ENCODE data around the gene LMNA.

LMNA gene

GRCh38 chr1:156143765-156144489, 29.4 kb downstream of the LMNA start:
- no peak for DNase-seq

DNA sequence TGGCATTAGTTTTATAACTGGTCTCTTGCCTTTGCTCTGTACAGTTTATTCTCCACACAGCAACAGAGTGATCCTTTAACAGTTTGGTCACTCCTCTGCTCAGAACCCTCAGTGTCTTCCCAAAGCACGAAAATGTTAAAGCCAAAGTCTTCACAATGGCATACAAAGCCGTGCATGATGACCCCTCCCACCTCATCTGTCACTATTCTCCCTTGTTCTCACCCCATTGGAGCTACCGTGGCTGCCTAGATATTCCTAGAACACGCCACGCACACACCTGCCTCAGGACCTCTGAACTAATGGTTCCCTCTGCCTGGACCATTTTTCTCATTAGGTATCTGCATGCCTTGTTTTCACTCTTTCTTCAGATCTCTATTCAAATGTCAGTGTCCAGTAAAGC, 30.2 kb downstream of the LMNA start:
- no peak for DNase-seq

- no peak for DNase-seq
Observed at GRCh38 chr1:156145650-156146019, 31.1 kb downstream of the LMNA start.

GRCh38 chr1:156146020-156146768, 31.7 kb downstream of the LMNA start:
- DNase-seq, result peak; percentile 94 to 96

- no peak for DNase-seq
Observed at GRCh38 chr1:156146769-156147405, 32.4 kb downstream of the LMNA start.

DNA sequence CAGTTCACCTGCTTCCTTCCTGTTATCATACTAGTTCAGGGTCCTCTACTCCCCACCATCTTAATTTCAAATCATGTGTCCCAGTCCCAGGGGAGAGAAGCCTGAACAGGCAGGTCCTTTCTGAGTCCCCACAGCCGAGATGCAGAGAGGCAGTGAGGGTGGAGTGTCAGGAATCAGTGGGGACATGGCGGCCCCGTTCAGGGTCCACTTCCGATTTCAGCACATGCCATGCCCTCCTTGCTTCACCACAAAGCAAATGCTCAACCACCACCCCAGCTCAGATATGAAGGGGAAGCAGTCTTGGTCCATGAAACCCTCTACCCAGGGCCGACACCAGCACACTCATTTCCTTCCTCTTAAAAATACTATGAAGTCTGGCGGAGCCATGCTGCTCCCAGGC, 33.7 kb downstream of the LMNA start:
- peak; percentile 94 for DNase-seq

- DNase-seq, result no peak
Observed at GRCh38 chr1:156149374-156150332, 35.1 kb downstream of the LMNA start.

DNA sequence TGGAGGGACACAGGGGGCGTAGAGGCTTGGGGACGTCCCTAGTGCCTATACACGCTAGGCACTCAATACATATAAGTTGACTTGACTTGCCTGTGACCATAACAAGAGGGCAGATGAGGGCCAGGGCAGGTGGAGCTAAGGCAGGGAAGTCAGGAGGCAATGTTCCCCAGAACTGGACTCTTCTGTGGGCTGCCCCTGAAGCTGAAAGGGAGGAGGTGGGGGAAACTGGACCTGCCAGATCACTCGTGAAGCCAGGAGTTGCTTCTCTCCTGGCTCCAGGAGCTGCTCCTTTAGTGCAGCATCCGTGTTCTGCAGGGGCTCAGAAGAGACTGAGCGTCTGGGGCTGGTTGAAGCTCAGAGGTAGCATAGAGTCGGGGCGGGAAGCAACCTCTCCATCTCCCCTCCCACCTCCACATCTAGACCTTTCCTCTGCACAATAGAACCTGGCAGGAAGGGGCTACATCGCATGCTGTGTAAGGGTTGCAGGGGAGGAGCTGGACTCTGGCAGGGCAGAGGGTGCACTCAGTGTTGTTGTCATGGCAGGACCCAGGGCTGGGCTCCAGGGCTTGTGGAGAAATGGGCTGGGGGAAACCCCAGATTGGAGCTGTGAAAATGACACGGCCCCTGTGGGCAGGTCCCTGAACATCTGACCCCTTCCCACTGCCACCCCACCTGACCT, 36.0 kb downstream of the LMNA start:
- no peak for DNase-seq

DNA sequence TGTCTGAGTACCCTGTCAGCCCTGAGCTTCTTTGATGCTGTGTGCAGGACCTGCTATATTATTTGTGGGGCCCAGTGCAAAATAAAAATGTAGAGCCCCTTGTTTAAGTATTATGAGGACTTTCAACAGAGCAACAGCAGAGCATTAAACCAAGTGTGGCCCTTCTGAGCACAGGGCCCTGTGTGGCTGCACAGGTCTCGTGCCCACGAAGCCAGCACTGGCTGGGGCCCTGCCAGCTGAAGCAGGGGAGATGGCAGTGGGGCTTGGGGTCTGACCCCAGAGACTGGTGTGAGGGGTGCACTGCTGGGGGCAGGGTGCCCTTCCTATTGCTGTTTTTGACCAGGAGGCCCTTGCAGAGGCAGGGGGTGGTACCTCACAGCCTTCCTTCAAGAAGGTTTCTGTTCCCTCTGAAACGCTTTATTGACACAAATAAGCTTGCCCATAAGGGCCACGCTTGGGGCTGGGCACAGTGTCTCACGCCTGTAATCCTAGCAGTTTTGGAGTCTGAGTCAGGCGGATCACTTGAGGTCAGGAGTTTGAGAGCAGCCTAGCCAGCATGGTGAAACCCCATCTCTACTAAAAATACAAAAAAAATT, 36.7 kb downstream of the LMNA start:
- no peak for DNase-seq

GRCh38 chr1:156152628-156153027, 38.1 kb downstream of the LMNA start:
- no peak for DNase-seq

- DNase-seq, result no peak
Observed at GRCh38 chr1:156153362-156153761, 38.9 kb downstream of the LMNA start, which contains the start of gene SEMA4A. TSS of gene SEMA4A (plus strand) at chr1:156153585. CDS start at chr1:156154579, 994 bp downstream.

- peak; percentile 76 to 79 for DNase-seq
Observed at GRCh38 chr1:156154317-156154749, 39.8 kb downstream of the LMNA start.

GRCh38 chr1:156155756-156156510, 41.4 kb downstream of the LMNA start:
- peak; percentile 27 to 34 for DNase-seq

- DNase-seq, result no peak
Observed at GRCh38 chr1:156157506-156157905, 43.0 kb downstream of the LMNA start.

- DNase-seq, result no peak
Observed at GRCh38 chr1:156157966-156158365, 43.5 kb downstream of the LMNA start.

DNA sequence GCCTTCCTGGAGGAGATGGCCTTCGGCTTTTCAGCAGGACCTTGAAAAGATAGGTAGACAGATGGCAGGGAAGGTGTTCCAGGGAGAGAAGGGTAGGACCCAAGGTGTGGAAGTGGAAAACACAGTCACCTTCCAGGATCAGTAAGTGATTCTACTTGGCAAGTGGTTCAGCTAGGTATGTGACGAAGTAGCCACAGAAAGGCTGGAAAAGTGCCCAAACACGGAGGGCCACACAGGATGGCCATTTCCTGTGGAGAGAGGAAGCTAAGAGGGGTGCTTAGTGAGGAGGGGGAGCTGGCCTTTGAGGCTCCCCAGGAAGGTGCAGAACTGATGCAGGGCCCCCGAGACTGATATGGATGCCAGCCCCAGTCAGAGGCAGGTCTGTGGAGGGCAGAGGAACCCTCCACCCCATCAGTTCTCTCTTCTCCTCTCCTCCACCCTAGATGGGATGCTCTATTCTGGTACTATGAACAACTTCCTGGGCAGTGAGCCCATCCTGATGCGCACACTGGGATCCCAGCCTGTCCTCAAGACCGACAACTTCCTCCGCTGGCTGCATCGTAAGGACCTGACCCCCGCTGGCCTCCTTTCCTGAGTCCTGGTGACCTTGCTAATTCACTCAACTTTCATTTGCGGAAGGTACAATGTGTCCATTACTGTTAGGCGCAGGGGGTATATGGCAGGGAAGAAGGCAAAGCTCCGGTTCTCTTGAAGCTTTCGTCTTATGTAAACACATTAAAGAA, 45.7 kb downstream of the LMNA start:
- no peak for DNase-seq

DNA sequence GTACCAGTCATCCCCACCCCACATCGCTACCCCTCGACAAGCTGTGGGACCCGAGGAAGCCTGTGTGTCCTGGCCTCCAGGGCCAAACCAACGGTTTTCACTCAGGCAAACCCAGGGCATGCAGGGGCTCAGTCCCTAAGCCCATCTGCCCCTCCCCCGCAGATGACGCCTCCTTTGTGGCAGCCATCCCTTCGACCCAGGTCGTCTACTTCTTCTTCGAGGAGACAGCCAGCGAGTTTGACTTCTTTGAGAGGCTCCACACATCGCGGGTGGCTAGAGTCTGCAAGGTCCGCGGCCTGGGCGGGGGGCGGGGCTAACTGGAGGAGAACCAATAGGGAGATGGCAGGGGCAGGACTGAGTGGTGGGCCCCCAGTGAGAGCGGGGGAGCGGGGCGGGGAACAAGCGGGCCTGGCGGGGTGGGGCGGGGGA, 46.2 kb downstream of the LMNA start:
- DNase-seq, result no peak

DNA sequence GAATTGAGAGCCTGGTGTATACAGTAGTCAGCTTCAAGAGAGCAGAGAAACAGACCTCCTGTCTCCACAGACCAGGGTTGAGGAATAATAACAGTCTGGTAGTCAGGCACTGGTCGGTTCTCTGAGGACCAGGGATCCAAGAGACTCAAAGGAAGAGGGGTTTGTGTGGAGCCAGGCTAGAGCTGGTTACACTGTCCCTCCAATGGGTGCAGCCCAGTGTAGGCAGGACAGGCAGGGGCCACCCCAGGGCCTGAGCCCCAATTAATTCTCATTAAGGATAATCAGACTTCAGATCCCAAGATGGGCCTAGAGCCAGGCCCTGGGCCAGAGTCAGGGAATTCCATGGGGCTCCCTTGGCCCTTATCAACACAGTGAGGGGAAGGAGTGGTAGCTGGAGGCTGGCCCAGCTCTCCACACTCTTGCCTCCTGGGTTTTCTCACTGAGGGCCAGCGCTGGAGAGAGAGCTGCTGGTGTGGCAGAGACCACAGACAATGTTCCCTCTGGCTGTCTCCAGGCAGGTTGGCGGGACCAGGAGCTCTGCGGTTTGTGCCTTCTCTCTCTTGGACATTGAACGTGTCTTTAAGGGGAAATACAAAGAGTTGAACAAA, 48.0 kb downstream of the LMNA start:
- no peak for DNase-seq

GRCh38 chr1:156163712-156164111, 49.2 kb downstream of the LMNA start:
- no peak for DNase-seq

Measured in Kasumi-1 (cell line).